GM10266 (cell line): ENCODE results near the gene MEF2D.

Experiments used
- DNase-seq: peaks from one replicate; pipeline ENCODE4 v3.0.0; 2012; ENCODE audit errors: extremely low spot score
- TF ChIP-seq, protein P1 (sequence below): IDR thresholded peaks from 2 replicates; pipeline ENCODE4 v1.5.1; 2012; ENCODE audit warnings: mild to moderate bottlenecking, low read depth; ENCODE audit not compliant: control insufficient read depth, insufficient read depth; ENCODE audit errors: missing control alignments

The MEF2D gene

DNA sequence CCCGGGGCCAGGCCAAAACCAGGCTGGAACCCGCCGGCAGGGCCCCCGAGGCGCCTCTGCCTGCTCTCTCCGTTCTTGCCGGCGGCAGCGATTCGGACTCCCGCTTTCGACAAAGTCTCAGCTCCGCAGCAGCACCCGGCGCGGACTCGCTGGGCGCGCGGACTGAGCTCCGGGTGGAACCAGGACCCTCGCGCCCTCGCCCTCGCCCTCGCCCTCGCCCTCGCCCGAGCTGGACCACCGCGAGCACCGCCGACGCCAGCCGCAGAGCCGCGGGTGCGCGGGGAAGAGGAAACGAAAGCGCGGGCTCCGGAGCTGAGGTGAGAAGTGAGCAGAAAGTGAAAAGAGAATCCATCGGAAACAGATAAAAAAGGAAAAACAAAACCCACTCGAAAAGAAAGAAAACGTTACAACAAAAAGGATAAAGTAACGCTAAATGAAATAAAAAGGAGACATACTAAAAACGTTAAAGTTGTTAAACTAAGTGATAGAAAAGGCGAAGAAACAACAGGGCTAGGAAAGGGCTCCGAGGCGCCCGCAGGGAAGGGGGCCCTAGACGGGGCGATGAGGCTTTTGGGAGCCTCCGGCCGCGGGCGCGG, 64.9 kb downstream of the MEF2D start:
- TF ChIP-seq, protein P1, sequence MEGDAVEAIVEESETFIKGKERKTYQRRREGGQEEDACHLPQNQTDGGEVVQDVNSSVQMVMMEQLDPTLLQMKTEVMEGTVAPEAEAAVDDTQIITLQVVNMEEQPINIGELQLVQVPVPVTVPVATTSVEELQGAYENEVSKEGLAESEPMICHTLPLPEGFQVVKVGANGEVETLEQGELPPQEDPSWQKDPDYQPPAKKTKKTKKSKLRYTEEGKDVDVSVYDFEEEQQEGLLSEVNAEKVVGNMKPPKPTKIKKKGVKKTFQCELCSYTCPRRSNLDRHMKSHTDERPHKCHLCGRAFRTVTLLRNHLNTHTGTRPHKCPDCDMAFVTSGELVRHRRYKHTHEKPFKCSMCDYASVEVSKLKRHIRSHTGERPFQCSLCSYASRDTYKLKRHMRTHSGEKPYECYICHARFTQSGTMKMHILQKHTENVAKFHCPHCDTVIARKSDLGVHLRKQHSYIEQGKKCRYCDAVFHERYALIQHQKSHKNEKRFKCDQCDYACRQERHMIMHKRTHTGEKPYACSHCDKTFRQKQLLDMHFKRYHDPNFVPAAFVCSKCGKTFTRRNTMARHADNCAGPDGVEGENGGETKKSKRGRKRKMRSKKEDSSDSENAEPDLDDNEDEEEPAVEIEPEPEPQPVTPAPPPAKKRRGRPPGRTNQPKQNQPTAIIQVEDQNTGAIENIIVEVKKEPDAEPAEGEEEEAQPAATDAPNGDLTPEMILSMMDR: no peak
- no peak for DNase-seq

GRCh38 chr1:156434989-156435544, 65.5 kb downstream of the MEF2D start:
- TF ChIP-seq, protein P1: no peak
- no peak for DNase-seq

DNA sequence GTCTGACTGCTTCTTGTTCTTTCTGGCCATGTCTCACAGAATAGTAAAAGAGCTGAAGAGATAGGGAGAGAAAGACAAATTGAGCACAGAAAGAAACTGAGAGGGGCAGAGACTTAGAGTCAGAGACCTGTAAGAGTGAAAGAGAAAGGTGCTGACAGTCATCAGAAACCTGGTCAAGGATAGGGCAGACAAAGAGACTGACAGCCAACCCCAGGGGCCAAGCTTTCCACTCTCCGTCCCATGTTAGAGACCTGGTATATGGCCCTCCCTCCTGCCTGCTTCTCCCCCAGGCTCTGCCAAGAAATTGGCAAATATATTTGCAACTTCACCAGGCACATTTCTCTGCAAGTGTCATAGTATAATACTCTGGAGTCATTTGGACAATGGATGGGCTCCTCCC, 67.0 kb downstream of the MEF2D start:
- TF ChIP-seq, protein P1: no peak
- peak; percentile 66 for DNase-seq

- no peak for DNase-seq
- TF ChIP-seq, protein P1: no peak
Measured at GRCh38 chr1:156433032-156433431, 67.5 kb downstream of the MEF2D start.

GRCh38 chr1:156432669-156433018, 67.9 kb downstream of the MEF2D start:
- TF ChIP-seq, protein P1: no peak
- DNase-seq: no peak

DNA sequence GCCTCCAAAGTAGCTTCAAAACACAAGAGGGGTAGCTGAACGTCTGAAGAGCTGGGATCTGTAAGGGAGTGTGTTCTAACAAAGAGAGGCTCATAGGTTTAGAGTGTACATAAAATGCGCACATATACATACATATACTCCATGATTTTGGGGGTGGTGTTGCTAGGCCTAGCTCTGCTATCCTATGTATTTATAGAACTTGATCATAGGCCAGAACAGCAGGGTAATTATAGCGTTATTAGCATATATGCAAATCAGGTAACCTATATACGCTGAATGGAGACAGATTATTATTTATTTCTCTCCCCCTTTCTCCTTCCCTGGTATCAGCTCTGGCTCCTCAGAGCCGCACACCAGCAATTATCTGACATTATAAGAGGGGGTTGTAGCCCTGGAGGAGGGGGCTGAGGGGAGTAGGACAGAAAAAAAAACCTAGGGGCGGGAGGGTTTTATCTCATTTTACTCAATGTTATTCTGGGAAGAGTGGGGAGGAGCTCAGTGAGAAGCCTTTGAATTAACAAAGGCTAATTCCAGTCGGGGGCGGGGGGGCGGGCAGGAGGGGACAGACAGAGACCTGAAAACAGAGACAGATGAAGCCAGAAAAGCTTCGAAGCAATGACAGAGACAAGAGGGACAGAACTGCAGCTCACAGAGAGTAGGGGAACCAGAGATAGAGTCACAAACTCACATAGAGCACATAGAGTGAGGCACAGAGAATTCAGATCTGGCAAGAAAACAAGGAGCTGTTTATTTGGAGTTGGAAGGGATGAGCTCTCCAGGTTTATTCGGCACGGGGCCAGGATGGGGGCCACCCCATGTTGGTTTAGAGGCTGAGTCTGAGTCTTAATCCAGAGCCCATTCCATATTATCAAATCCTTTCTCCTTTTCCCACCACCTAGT, 68.6 kb downstream of the MEF2D start:
- DNase-seq: no peak
- TF ChIP-seq, protein P1: no peak

GRCh38 chr1:156431366-156431765, 69.2 kb downstream of the MEF2D start:
- TF ChIP-seq, protein P1: no peak

More at GRCh38 chr1:156431366-156431765, 69.2 kb downstream of the MEF2D start:
- DNase-seq: no peak
